HepG2 (cell line): ENCODE measurements around the gene CLDN19. TPM values are rescaled to one million over a fixed set of nuclear protein-coding genes. Genes with fewer than 3 reads are reported as not detected.

Experiments used
- AFF4 ChIP-seq: sonication (generic); formaldehyde crosslinking; IDR thresholded peaks from 2 replicates; pipeline ENCODE4 v1.4.0; 2020; ENCODE audit warnings: missing genetic modification reagents
- ARID4A ChIP-seq: sonication (generic); formaldehyde crosslinking; IDR thresholded peaks from 2 replicates; pipeline ENCODE4 v1.5.0; 2020; ENCODE audit warnings: mild to moderate bottlenecking, missing genetic modification reagents, borderline replicate concordance
- ATF2 ChIP-seq: sonication (generic); formaldehyde crosslinking; IDR thresholded peaks from 2 replicates; pipeline ENCODE4 v1.4.0; 2020; ENCODE audit warnings: missing genetic modification reagents
- ATRX ChIP-seq: sonication (generic); formaldehyde crosslinking; IDR thresholded peaks from 2 replicates; pipeline ENCODE4 v1.4.0; 2020; ENCODE audit warnings: missing genetic modification reagents, borderline replicate concordance
- CBFB ChIP-seq: sonication (generic); formaldehyde crosslinking; IDR thresholded peaks from 2 replicates; pipeline ENCODE4 v1.4.0; 2020; ENCODE audit warnings: missing genetic modification reagents
- EED ChIP-seq: sonication (generic); formaldehyde crosslinking; IDR thresholded peaks from 2 replicates; pipeline ENCODE4 v1.5.0; 2020; ENCODE audit warnings: mild to moderate bottlenecking, missing genetic modification reagents
- GFI1 ChIP-seq: sonication (generic); formaldehyde crosslinking; IDR thresholded peaks from 2 replicates; pipeline ENCODE4 v1.5.0; 2020; ENCODE audit warnings: missing genetic modification reagents, mild to moderate bottlenecking, borderline replicate concordance
- KDM6A ChIP-seq: IDR thresholded peaks from 2 replicates; pipeline ENCODE4 v1.6.1; 2016; ENCODE audit warnings: low read depth
- MATR3 ChIP-seq: sonication (generic); formaldehyde crosslinking; IDR thresholded peaks from 2 replicates; pipeline ENCODE4 v1.4.0; 2020; ENCODE audit warnings: missing genetic modification reagents
- NFE2L1 ChIP-seq: sonication (generic); formaldehyde crosslinking; IDR thresholded peaks from 2 replicates; pipeline ENCODE4 v1.4.0; 2020; ENCODE audit warnings: missing genetic modification reagents, mild to moderate bottlenecking, borderline replicate concordance
- NR2F6 ChIP-seq, 2 experiments: IDR thresholded peaks; 2 replicates each; pipeline ENCODE4 v1.6.1; 2016; ENCODE audit warnings: antibody characterized with exemption in 1 of 2, mild to moderate bottlenecking in 1 of 2
- SMAD3 ChIP-seq: sonication (generic); formaldehyde crosslinking; IDR thresholded peaks from 2 replicates; pipeline ENCODE4 v1.4.0; 2020; ENCODE audit warnings: missing genetic modification reagents
- SP5 ChIP-seq: IDR thresholded peaks from 2 replicates; pipeline ENCODE4 v1.6.1; 2016; ENCODE audit warnings: low read depth, borderline replicate concordance
- SRY ChIP-seq: sonication (generic); formaldehyde crosslinking; IDR thresholded peaks from 2 replicates; pipeline ENCODE4 v1.8.0; 2022; ENCODE audit warnings: mild to moderate bottlenecking, missing genetic modification reagents
- TMF1 ChIP-seq: sonication (generic); formaldehyde crosslinking; IDR thresholded peaks from 2 replicates; pipeline ENCODE4 v1.8.1; 2022; ENCODE audit warnings: low read depth, missing genetic modification reagents
- TOE1 ChIP-seq: sonication (generic); formaldehyde crosslinking; IDR thresholded peaks from 2 replicates; pipeline ENCODE4 v1.4.0; 2020; ENCODE audit warnings: mild to moderate bottlenecking, missing genetic modification reagents
- YEATS4 ChIP-seq: sonication (generic); formaldehyde crosslinking; IDR thresholded peaks from 2 replicates; pipeline ENCODE4 v1.4.0; 2020; ENCODE audit warnings: missing genetic modification reagents, borderline replicate concordance
- ZNF33A ChIP-seq: sonication (generic); formaldehyde crosslinking; IDR thresholded peaks from 2 replicates; pipeline ENCODE4 v1.5.1; 2020; ENCODE audit warnings: missing genetic modification reagents, mild to moderate bottlenecking, moderate library complexity, borderline replicate concordance
- ZNF615 ChIP-seq: sonication (generic); formaldehyde crosslinking; IDR thresholded peaks from 2 replicates; pipeline ENCODE4 v1.5.0; 2020; ENCODE audit warnings: mild to moderate bottlenecking, missing genetic modification reagents, borderline replicate concordance
- polyA plus RNA-seq, 8 experiments: library from polyadenylated mRNA; depleted of rRNA in 3 of 8; stranded (reverse) in 7 of 8; unstranded in 1 of 8; fragments of >200 nt; fragmentation: Illumina TruSeq in 4 of 8; extraction: Trizol in 4 of 8; gene quantifications; 2 replicates each; pipeline versions ENCODE4 v1.2.1 to v1.2.3, GENCODE V29; 2011 to 2016; ENCODE audit warnings: low read depth in 4 of 8, missing spikeins in 1 of 8, mixed read lengths in 1 of 8; ENCODE audit not compliant: insufficient read depth in 1 of 8
- total RNA-seq, 5 experiments: library from RNA; depleted of rRNA; stranded (reverse); fragments of >200 nt; fragmentation: Illumina TruSeq; extraction: Trizol; gene quantifications; 2 replicates each; pipeline ENCODE4 v1.2.3, GENCODE V29; 2016; ENCODE audit warnings: low read depth in 1 of 5

Gene CLDN19
- total and polyA plus RNA-seq, 2 of the 13 experiments (the other 11 are each of a cell fraction or from before 2014, with no cell fraction given): 5.0 to 7.6 TPM

- no peak; the same call in 1 of the 2 replicates for TF ChIP-seq SRY
- no peak for TF ChIP-seq ATF2
- TF ChIP-seq NR2F6 (IDR thresholded peaks at IDR 0.05): peak; percentile 77
- TF ChIP-seq NR2F6 (CRISPR knock-in tag; IDR thresholded peaks at IDR 0.05): peak; percentile 70
- TF ChIP-seq ATRX (CRISPR knock-in tag): no peak
- TF ChIP-seq CBFB: no peak
- TF ChIP-seq AFF4 (CRISPR knock-in tag): no peak
- TF ChIP-seq EED: peak; percentile 60; the same call in 1 of the 2 replicates
- no peak for TF ChIP-seq MATR3 (CRISPR knock-in tag)
- TF ChIP-seq TMF1 (CRISPR knock-in tag): no peak
- TF ChIP-seq ZNF33A (CRISPR knock-in tag): 0 out of 2 replicates have a peak, but pooled peaks have one; percentile 19
- peak; percentile 46; the same call in 1 of the 2 replicates for TF ChIP-seq ARID4A (CRISPR knock-in tag)
- peak; percentile 31; the same call in 1 of the 2 replicates for TF ChIP-seq GFI1
- TF ChIP-seq KDM6A: 0 out of 2 replicates have a peak, but pooled peaks have one; percentile 13
- no peak for TF ChIP-seq ZNF615 (CRISPR knock-in tag)
- no peak for TF ChIP-seq YEATS4 (CRISPR knock-in tag)
- TF ChIP-seq TOE1 (CRISPR knock-in tag): no peak
- peak; percentile 91 for TF ChIP-seq SP5 (CRISPR knock-in tag)
- no peak for TF ChIP-seq NFE2L1
- TF ChIP-seq SMAD3: no peak
These were observed at the start of gene CLDN19 (continued) for GRCh38 chr1:42739753-42740700.
